ENCODE results near the gene P2RY6.

DNA sequence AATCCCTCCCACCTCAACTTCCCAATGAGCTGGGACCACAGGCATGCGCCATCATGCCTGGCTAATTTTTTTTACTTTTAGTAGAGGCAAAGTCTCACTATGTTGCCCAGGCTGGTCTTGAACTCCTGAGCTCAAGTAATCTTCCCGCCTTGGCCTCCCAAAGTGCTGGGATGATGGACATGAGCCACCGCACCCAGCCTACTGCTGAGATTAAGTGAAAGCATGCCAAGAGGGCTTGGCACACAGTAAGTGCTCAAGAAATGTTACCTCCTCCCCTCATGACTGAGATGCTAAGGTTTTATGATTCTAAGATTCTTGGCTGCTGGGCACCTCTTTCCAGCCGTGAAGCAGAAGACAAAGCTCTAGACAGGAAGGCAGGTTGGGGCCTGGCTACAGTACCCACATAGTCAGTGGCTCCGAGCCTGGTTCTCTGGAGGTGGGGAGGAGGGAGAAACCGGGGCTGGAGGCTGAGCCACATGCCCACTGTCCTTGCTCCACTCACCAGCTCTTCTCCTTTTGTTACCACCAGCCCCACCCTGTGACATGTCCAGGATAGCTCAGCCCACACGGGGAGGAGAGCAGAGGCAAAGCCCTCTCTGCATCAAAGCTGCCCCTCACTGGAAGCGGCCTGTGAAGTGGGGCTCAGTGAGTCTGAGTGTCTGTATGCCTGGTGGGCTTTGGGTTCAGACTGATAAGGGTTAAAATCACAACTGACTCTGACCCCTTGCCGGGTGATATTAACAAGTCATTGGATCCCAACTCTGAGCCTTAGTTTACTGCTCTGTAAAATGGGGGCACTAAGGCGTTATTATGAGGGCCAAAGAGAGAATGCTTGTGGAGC, 48.8 kb downstream of the P2RY6 start:
- TF ChIP-seq, protein P1, sequence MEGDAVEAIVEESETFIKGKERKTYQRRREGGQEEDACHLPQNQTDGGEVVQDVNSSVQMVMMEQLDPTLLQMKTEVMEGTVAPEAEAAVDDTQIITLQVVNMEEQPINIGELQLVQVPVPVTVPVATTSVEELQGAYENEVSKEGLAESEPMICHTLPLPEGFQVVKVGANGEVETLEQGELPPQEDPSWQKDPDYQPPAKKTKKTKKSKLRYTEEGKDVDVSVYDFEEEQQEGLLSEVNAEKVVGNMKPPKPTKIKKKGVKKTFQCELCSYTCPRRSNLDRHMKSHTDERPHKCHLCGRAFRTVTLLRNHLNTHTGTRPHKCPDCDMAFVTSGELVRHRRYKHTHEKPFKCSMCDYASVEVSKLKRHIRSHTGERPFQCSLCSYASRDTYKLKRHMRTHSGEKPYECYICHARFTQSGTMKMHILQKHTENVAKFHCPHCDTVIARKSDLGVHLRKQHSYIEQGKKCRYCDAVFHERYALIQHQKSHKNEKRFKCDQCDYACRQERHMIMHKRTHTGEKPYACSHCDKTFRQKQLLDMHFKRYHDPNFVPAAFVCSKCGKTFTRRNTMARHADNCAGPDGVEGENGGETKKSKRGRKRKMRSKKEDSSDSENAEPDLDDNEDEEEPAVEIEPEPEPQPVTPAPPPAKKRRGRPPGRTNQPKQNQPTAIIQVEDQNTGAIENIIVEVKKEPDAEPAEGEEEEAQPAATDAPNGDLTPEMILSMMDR (IDR thresholded peaks at IDR 0.05): no peak
- no peak for TF ChIP-seq POLR2A (IDR thresholded peaks at IDR 0.05)
